GF-D8 (cell line): ENCODE results near the gene ASCL1.

ENCODE experiments used
- DNase-seq: peaks from one replicate; lab custom pipeline; 2025; lab: John Stamatoyannopoulos, UW

ASCL1 gene

DNA sequence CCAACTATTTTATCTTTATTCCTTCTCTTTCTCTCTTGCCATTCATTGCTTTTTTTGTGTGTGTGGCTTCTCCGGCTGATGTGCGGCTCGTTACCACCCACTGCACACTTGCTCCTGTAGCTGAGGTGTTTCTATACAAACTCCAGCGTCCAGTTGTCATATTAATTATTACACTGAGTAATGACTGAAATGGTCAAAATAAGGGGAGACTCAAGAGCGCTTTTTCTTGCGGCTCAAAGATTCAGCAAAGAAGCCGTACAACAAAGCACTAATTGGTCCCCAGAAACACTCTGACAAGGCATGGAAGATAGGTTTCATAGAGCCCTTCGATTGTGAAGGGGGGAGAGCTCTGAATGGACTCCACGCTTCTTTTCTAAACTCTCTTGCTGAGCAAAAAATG, 5.6 kb upstream of the ASCL1 start:
- DNase-seq: no peak

DNA sequence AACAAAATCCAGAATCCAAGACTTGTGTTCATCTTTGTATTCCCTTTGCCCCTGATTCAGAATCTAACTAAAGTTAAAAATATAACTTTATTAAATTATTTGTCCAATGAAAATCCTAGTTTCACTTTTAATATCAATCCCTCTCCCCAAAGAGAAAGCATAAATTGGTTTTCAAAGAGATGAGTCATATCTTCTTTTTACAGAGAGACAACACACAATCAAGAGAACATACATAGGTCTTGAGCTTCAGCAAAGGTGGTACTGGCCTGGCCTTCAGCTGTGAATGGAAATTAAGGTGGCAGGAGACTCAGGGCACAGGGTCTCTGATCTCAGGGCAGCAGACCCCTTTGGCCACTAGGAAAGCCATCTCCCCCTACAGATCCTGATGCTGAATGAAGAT, 4.3 kb upstream of the ASCL1 start:
- no peak for DNase-seq

DNA sequence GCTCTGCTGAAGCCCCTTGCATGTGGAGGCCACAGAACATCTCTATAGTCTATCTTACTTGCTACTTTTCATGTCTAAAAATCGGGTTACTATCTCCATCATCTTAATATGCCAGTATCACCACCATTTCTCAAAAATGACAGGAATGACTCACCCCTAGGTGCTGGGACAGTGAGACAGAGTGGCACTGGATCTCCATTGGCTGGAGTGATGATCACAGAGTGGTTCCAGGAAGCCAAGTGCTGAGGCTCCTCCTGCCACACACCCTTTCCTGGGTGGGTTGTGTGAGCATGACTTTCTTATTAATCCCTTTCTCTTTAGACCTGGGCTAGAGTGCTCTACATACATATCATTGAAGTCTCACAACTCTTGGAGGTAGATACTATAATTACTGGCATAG, 3.3 kb upstream of the ASCL1 start:
- DNase-seq: no peak

DNA sequence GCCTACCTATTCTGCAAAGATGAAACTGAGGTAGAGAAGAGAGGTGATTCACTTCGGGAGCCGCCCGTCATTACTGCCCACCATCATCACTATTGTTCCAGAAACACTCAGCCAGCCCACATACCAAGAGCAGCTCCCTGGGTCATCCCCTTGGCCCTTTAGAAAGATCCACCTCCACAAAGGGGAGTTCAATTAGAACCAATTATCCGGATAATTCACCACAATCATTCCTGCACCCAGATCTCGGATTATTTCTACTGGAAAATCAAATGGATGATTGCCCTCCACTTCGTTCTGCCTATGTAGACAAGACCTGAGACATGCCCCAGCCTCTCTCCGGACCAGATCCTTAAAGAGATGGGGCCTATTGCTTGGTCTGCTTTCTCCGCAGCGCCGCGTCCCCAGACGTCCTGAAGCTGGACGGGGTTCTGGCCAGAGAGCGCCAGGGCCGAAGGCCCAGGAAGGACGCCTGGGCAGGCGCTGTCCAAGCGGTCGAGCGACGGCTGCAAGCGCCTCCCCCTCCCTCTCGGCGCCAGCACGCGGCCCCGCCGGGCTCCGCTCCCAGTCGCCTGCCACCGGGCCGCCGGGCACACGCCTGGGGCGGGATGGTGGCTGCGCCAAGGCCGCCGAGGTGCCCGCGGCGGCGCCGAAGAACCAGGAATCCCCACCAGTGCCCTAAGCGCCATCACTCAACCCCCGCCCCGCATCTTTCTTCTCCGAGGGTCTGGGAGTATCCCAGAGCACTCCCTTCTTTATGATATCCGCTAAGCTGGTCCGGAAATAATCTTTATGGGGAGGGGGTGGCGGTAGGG, 1.3 kb upstream of the ASCL1 start:
- DNase-seq: no peak

DNA sequence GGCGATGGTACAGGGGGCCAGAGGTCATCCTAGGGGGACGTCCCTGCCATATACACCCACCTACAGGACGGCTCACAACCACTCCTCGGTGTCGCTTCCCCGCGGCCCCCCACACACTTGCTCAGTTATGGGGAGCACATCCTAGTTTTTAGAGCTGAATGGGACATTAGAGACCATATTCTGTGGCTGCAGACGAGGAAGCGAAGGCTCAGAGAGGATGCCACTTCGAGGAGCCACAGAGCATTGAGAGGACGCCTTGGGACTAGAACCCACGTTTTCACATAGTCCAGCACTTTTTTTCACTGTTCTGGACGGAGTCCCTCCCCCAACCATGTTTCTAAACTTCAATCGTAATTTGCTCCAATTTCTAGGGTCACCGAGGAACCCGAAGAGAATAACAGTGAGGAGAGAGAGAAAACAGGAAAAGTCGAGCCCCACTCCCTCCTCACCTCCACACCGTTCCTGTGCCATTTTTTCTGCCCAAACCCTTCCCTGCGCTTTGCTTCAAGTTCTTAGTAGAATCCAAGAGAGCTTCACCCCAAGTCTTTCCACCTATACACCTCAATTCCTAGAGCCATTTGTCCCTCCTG, 641 bp upstream of the ASCL1 start:
- DNase-seq: no peak

DNA sequence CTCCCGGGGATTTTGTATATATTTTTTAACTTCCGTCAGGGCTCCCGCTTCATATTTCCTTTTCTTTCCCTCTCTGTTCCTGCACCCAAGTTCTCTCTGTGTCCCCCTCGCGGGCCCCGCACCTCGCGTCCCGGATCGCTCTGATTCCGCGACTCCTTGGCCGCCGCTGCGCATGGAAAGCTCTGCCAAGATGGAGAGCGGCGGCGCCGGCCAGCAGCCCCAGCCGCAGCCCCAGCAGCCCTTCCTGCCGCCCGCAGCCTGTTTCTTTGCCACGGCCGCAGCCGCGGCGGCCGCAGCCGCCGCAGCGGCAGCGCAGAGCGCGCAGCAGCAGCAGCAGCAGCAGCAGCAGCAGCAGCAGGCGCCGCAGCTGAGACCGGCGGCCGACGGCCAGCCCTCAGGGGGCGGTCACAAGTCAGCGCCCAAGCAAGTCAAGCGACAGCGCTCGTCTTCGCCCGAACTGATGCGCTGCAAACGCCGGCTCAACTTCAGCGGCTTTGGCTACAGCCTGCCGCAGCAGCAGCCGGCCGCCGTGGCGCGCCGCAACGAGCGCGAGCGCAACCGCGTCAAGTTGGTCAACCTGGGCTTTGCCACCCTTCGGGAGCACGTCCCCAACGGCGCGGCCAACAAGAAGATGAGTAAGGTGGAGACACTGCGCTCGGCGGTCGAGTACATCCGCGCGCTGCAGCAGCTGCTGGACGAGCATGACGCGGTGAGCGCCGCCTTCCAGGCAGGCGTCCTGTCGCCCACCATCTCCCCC, 777 bp downstream of the ASCL1 start:
- no peak for DNase-seq

DNA sequence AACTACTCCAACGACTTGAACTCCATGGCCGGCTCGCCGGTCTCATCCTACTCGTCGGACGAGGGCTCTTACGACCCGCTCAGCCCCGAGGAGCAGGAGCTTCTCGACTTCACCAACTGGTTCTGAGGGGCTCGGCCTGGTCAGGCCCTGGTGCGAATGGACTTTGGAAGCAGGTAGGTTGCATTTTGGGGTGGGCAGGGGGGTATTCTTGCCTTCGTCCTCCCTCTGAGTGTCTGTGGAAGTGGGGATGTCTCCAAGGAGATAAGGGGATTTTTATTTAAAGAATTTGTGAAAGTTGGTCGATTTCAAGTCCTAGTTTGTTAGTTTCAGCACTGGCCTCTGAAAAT, 1.3 kb downstream of the ASCL1 start:
- no peak for DNase-seq

DNA sequence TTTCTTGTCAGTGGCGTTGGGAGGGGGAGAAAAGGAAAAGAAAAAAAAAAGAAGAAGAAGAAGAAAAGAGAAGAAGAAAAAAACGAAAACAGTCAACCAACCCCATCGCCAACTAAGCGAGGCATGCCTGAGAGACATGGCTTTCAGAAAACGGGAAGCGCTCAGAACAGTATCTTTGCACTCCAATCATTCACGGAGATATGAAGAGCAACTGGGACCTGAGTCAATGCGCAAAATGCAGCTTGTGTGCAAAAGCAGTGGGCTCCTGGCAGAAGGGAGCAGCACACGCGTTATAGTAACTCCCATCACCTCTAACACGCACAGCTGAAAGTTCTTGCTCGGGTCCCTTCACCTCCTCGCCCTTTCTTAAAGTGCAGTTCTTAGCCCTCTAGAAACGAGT, 1.9 kb downstream of the ASCL1 start:
- DNase-seq: no peak

DNA sequence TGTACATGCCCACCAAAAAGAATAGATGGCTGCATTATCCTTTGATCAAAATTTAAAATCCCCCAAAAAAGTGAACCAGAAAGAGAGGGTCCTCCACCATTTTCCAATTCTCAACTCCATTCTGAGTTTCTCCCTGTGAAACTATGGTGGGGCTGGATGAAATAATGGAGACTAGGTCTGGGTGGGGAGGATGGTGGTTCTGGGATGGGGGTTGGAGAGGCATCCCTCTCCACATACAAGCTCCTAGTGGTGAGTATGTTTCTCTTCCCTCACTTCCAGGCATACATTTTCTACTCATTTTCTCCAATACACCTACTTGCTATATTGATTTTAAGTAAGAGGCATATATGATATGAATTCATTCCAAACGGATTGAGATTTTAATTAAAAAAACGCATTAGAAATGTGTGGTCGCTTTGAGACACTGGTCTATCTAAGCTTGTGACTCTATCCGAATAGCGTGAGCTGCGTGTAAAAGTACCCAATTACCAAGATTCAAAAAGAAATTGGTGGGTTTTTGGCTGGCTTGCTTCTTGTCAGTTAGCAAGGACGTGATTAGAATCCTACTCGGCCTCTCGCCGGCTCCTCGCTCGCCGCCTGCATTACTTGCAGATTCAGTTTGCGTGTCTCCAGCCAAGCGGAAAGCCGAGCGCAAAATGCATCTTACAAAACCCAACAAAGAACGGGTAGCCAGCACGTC, 3.4 kb downstream of the ASCL1 start:
- no peak for DNase-seq

DNA sequence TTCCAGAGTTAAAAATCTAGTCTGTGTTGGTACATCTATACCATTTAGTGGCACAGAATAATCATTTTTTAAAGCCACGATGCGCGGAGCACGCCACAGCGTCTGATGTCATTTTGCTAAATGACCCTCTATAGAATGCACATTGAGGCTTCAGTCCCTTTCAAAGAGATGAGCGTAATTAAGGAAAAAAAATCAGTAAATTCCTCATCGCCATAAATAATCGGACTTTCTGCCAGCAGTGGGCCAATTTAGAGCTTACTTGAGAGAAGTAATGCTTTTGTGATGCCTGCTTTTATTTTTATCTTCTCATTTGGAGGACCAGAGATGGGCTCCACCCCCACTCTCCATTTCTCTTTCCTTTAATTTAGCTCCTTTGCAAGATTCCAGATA, 4.0 kb downstream of the ASCL1 start:
- DNase-seq: no peak

DNA sequence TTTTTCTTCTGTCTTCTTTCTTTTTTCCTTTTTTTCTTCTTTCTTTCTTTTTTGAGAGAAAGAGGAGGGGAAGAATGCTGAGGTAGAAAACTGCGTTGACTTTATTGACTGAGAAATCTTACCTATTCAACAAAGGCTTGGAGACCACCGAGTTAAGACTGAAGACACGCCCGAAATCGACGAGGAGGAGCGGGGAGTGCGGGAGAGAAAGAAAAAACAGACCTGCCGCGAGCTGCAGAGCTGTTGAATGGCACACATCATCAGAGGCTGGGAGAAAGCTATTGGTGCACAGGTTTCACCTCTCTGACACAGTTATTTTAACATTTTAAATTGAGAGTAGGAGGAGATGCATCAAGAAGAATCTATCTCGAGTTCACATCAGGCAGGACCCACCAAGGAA, 5.1 kb downstream of the ASCL1 start:
- no peak for DNase-seq

DNA sequence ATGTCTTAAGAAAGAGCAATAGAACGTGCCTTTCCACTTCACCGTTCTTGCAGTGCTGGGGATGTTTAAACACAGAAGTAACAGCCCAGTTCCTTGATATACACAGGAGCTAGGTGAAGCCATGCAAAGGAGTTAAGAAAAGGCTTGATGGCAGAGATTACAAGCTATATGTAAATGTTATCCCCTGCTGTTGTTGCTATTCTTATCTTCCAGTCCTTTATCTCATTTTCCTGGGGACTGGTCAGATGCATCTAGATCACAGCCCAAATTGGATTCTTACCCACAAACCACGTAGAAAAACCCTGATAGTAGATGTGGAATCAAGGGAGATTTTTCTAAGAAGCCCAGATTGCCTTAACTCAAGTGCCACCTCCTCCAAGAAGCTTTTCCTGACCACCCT, 5.5 kb downstream of the ASCL1 start:
- DNase-seq: no peak

DNA sequence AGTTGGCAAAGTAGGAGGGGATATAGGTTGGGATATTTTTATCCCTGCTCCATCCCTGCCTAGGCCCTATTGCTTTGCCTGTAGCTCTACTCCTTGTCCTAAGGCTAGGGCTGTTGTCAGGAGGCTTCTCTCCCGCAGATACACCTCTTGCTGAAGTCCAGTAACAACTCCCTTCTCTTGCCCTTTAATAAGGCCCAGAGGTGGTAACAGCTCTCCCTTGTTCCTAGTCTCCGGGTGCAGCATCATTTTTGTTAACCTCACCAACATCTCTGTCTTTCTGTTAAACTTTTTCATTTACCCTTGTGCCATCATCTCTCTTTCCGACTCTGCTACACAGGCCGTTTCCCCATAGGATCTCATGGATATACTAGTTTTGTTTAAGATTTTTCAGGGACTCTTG, 6.3 kb downstream of the ASCL1 start:
- no peak for DNase-seq

DNA sequence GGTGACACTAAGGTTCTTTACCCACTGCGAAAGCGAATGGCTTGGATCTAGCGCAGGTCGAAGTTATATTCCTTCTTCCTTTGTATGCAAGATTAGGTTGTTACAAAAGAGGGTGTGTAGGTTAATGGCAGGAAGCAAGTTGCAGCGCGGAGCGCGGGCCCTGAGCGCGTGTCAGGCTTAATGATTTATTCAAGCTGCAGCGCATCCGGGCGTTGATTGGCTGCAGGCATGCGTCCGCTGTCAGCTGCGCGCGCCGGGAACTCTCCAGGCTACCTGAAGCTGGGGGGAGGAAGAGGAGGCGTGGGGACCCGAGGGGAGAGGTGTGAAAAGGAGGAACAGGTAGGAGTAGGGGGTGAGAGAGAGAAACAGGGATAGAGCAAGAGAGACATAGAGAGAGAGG, 7.4 kb downstream of the ASCL1 start:
- DNase-seq: no peak

DNA sequence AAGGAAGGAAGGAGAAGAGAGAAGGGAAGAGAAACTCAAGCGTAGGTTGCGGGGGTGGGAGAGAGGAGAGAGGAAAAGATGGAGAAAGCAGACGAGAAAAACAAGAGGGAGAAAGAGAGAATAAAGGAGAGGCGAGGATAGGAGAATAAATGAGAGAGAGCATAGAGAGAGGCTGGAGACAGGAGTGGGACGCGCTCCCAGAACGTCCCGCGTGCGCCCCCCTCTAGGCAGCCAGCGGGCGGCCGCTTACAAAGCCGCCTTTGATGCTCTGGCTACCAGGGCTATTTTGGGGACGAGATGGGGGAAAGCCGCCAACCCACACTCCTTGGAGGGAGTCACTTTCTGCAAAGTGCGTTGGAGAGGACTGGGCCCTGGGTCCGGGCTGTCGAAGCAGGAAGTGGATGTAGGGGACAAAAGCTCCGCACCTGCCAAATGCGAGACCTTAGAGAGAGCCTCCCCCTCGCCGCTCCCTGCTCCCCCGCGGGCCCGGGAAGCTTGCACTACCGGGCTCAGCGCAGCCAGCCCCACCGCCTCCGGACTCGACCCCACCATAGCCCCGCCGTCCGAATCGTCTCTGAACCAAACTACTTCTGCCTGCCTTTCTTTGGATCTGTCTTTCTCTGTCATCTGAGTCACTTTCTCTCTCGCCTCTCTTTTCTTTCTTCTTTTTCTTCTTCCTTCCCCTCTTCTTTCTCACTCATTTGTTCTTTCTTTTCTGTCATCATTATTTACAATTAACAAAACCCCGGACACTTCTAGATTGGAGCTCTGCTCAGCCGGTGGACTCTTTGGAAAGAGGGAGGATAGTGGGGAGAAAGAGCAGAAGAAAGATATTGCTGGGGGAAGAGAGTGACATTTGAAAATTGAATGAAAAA, 8.0 kb downstream of the ASCL1 start:
- no peak for DNase-seq

DNA sequence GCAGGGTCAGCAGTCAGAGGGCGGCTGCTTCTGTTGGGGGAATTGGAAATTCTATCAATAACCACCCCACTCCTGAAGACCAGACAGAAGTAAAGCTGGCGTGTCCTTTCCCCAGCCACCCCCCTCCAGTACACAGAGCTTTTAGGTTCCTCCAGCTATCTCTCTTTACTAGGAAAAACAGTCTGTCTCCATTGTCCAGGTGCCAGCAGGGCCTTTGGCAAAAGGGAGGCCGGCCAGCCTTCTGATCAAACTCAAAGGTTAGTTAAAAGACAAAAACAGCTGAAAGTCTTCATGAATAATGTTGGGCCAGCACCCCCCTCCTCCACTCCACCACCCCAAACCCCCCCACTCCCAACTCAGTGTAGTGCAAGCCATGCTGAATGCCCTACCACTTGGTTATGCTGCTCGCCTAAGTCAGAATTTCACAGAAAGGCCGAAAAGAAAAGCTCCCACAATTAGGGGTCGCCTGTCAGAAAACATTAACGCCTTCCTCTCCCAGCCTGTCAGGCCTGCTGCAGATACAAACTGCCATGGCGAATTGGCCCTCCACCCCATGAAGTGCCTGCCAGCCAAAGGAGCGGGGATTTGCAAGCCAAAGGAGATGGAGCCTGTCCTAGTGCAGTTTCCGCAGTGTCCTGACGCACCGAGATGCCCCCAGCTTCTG, 8.9 kb downstream of the ASCL1 start:
- DNase-seq: no peak

DNA sequence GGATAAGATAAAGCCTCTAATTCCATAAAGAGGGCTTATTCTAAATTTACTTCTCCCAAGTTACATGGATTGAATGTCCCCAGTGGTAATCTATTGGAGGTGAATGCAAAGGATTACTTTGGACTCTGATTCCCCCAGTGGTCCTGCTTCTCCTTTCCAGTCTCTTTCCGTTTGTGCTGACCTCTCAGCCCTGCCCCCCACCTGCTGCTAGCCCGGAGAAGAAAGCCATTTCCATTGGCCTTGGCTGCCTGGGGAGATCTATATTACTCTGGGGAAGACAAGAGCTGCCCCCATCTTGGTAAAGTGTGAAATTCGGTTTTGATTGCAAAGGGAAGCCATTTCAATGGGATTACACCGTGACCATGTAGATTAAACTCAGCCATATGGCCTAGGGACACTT, 13.3 kb downstream of the ASCL1 start:
- DNase-seq: no peak

DNA sequence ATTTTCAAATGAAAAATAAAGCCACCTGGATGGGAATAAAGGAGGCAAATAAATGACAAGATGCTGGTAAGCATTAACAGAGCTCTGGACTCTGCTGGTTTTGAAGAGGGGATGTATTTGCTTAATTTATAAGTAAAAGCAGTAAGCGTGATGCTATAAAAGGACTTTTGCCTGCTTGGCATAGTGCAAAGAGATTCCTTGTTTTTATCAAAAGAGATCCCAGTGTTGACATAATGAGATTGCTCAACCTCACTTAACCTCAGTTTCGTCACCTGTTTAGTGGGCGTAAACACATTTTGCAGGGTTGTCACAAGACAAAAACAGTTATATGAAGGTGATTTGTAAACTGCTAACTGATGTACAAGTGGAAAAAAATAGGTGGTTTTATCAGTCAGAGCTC, 13.8 kb downstream of the ASCL1 start:
- DNase-seq: no peak

DNA sequence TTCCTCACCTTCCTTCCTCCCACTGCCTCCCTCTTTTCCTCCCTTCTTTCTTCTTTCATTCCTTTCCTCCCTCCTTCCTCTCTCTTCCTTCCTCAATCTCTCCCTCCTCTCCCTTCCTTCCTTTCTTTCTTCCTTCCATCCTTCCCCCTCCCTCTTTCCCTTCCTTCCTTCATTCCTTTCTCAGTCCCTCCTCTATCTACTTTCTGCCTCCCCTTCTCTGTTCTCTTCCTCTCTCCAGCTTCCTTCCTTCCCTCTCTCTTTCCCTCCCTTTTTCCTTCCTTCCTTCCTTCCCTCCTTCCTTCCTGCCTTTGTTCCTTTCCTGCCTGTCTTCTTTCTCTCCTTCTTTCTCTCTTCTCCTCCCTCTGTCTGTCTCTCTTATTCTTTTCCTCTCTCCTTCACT, 16.1 kb downstream of the ASCL1 start:
- DNase-seq: no peak

DNA sequence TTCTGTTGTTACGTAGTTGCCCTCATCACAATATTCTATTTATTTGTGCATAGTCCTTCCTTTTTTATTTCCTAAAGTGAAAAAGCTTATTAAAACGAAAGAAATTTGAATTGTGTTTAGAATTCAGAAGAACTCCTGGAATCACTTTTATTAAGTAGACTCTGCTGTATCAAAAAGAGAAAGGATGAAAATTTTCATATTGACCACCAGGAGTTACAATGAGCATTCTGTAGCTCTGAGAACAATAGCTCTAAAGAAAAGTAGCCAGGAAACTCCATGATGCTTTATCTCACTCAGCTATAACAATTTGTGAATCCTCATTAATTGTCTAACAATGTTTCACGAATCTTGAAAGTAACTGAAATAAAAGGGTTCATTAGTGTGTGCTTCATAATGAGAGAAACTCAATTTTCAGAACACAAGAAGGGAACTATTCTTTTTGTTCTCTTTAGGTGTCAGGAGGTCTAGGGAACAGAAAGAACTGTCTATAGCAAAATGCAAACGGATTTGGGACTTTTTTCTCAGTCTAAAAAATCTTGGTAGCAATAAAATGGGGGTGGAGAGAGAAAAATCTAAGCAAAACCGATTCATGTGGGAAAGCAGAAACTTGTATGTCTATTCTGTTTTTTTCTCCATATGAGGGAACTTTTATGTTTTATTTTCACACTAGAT, 19.3 kb downstream of the ASCL1 start:
- no peak for DNase-seq
